Keratinocyte (primary cell): ENCODE data around the gene TTR. TPM values are rescaled to one million over a fixed set of nuclear protein-coding genes. Genes with fewer than 3 reads are reported as not detected.

Experiments used
- DNase-seq: peaks from one replicate; pipeline ENCODE4 v3.0.0-alpha.2; 2011; ENCODE audit warnings: low read depth, missing footprints, low spot score
- FAIRE-seq: peaks from 2 replicates; lab custom pipeline; 2011; peaks lifted over from hg19 to GRCh38; lab: Jason Lieb, UNC
- H2AFZ ChIP-seq: 2 replicates; pipeline ENCODE4 v1.6.0; 2012; ENCODE audit warnings: low read length, control low read depth, inconsistent platforms; ENCODE audit not compliant: control insufficient read depth
- H3K27ac ChIP-seq: 2 replicates; pipeline ENCODE4 v1.5.1; 2011; ENCODE audit warnings: low read length; ENCODE audit not compliant: control insufficient read depth, insufficient read depth
- H3K27me3 ChIP-seq: 3 replicates; pipeline ENCODE4 v1.6.0; 2011; ENCODE audit warnings: low read length; ENCODE audit not compliant: control insufficient read depth, insufficient read depth; ENCODE audit errors: extremely low read depth
- H3K36me3 ChIP-seq, 2 experiments: 2 replicates in 1 of 2; 3 replicates in 1 of 2; pipeline ENCODE4 v1.5.1; 2011; ENCODE audit warnings: low read length in 2 of 2, mild to moderate bottlenecking in 1 of 2; ENCODE audit not compliant: control insufficient read depth in 2 of 2, insufficient read depth in 2 of 2; ENCODE audit errors: extremely low read depth in 1 of 2
- H3K4me1 ChIP-seq: 3 replicates; pipeline ENCODE4 v1.5.1; 2011; ENCODE audit warnings: low read length; ENCODE audit not compliant: control insufficient read depth, insufficient read depth; ENCODE audit errors: extremely low read depth
- H3K4me2 ChIP-seq: 3 replicates; pipeline ENCODE4 v1.6.0; 2011; ENCODE audit warnings: low read depth, low read length; ENCODE audit not compliant: control insufficient read depth, insufficient read depth; ENCODE audit errors: extremely low read depth
- H3K4me3 ChIP-seq, 3 experiments: fragments of 200-600 bp in 1 of 3; sonication (generic) in 1 of 3; 2 replicates in 2 of 3; 3 replicates in 1 of 3; pipeline ENCODE4 v1.5.1; 2011 to 2016; ENCODE audit warnings: low read length in 3 of 3, mild to moderate bottlenecking in 3 of 3, control low read depth in 2 of 3, inconsistent platforms in 1 of 3, low read depth in 1 of 3, mixed read lengths in 1 of 3, mixed run types in 1 of 3, moderate library complexity in 1 of 3; ENCODE audit not compliant: control insufficient read depth in 2 of 3, insufficient read depth in 2 of 3; ENCODE audit errors: extremely low read depth in 1 of 3
- H3K79me2 ChIP-seq: 2 replicates; pipeline ENCODE4 v1.6.0; 2012; ENCODE audit warnings: low read length; ENCODE audit not compliant: control insufficient read depth, insufficient read depth
- H3K9ac ChIP-seq: 3 replicates; pipeline ENCODE4 v1.6.0; 2011; ENCODE audit warnings: low read length; ENCODE audit not compliant: control insufficient read depth, insufficient read depth; ENCODE audit errors: extremely low read depth
- H3K9me1 ChIP-seq: 3 replicates; pipeline ENCODE4 v1.6.0; 2011; ENCODE audit warnings: low read length; ENCODE audit not compliant: control insufficient read depth, insufficient read depth; ENCODE audit errors: extremely low read depth
- H3K9me3 ChIP-seq: 2 replicates; pipeline ENCODE4 v1.5.1; 2012; ENCODE audit warnings: low read depth, low read length; ENCODE audit not compliant: control insufficient read depth
- H4K20me1 ChIP-seq: 3 replicates; pipeline ENCODE4 v1.6.0; 2011; ENCODE audit warnings: low read length; ENCODE audit not compliant: control insufficient read depth, insufficient read depth; ENCODE audit errors: extremely low read depth
- EZH2 ChIP-seq: IDR thresholded peaks from one replicate; pipeline ENCODE4 v1.6.1; 2012; ENCODE audit warnings: inconsistent platforms, mild to moderate bottlenecking, low read length, moderate library complexity
- dilution Hi-C: fragments of 300-500 bp; cut with MboI; formaldehyde crosslinking; loops from one replicate; pipeline ENCODE4 v1.7.0; 2020; ENCODE audit warnings: low sequenced_read_pairs; ENCODE audit not compliant: extremely low pct_ligation_motif_present
- polyA plus RNA-seq, 5 experiments: library from polyadenylated mRNA; depleted of rRNA in 3 of 5; stranded (reverse) in 3 of 5; stranded (forward) in 1 of 5; unstranded in 1 of 5; fragments of >200 nt; gene quantifications; 1 replicate in 1 of 5; 2 replicates in 3 of 5; 3 replicates in 1 of 5; pipeline versions ENCODE4 v1.2.1 to v1.2.3, GENCODE V29; 2011 to 2012; ENCODE audit warnings: missing spikeins in 2 of 5, low read depth in 1 of 5, low replicate concordance in 1 of 5
- TF ChIP-seq, protein P1 (sequence below), 3 experiments: IDR thresholded peaks in 1 of 3; conservative IDR thresholded peaks in 1 of 3; optimal IDR thresholded peaks in 1 of 3; 2 replicates in 2 of 3; 3 replicates in 1 of 3; pipeline versions ENCODE3 to v1.5.1; 2011; ENCODE audit warnings: low read length in 3 of 3, mild to moderate bottlenecking in 3 of 3, moderate library complexity in 2 of 3, control low read depth in 1 of 3, inconsistent platforms in 1 of 3; ENCODE audit not compliant: insufficient read depth in 2 of 3; ENCODE audit errors: extremely low read depth in 1 of 3

The TTR gene
- polyA plus RNA-seq, 1 donor (not counting 4 experiments of a cell fraction or from before 2014, with no cell fraction given), result not detected

DNA sequence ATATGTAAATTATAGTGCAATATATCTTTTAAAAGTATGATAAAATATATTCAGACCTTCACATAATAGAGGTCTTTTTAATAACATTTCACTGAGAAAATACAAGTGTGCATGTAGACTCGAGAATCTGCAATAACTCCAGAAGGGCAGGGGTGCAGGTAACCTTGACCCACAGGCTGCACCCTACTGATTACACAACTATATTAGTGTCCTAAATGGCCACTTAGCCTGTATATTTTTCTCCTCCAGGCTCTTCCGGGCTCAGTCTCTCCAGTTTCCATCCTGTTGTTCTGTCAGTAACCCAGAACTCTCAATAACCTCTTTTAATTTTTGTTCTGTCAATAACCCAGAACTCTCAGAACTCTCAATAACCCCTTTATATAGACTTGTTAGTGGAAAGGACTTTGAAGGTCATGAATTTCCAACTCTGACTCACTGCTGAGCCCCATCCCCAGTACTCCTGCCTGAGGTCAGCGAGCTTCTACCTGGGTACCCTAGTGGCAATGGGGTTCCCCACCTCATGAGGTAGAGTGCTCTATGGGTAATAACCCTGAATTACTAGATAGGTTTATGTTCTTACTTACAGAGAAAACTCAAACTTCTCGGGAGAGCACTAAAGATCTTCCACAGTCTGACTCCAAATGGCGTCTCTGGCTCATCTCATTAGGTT lies 8.4 kb upstream of the TTR start:
- DNase-seq (no peak), FAIRE-seq (no peak)
- H3K9me1 ChIP-seq, result no peaks in the 10 kb centered on the region
- H3K9me3 ChIP-seq, result no peaks in the 10 kb centered on the region
- no peaks in the 10 kb centered on the region for H3K36me3 ChIP-seq
- H3K4me3 ChIP-seq, result no peak overlapping the region
- H4K20me1 ChIP-seq, result no peaks in the 10 kb centered on the region
- H3K4me2 ChIP-seq, result no peak overlapping the region
- no peak for TF ChIP-seq EZH2
- TF ChIP-seq, protein P1, sequence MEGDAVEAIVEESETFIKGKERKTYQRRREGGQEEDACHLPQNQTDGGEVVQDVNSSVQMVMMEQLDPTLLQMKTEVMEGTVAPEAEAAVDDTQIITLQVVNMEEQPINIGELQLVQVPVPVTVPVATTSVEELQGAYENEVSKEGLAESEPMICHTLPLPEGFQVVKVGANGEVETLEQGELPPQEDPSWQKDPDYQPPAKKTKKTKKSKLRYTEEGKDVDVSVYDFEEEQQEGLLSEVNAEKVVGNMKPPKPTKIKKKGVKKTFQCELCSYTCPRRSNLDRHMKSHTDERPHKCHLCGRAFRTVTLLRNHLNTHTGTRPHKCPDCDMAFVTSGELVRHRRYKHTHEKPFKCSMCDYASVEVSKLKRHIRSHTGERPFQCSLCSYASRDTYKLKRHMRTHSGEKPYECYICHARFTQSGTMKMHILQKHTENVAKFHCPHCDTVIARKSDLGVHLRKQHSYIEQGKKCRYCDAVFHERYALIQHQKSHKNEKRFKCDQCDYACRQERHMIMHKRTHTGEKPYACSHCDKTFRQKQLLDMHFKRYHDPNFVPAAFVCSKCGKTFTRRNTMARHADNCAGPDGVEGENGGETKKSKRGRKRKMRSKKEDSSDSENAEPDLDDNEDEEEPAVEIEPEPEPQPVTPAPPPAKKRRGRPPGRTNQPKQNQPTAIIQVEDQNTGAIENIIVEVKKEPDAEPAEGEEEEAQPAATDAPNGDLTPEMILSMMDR (optimal IDR thresholded peaks at IDR 0.05 in 1 of 3, IDR thresholded peaks at IDR 0.05 in 1 of 3, conservative IDR thresholded peaks at IDR 0.05 in 1 of 3; ENCODE audit: extremely low read depth in 1 of 3, insufficient read depth in 2 of 3, low read length in 3 of 3), result no peak
- no peak overlapping the region for H2AFZ ChIP-seq
- dilution Hi-C loops, result no loop called here
- H3K79me2 ChIP-seq, result no peaks in the 10 kb centered on the region
- H3K9ac ChIP-seq, result no peak overlapping the region
- H3K4me1 ChIP-seq, result peaks cover 5% of the 10 kb centered on the region
- no peak overlapping the region for H3K27ac ChIP-seq
- no peaks in the 10 kb centered on the region for H3K27me3 ChIP-seq

DNA sequence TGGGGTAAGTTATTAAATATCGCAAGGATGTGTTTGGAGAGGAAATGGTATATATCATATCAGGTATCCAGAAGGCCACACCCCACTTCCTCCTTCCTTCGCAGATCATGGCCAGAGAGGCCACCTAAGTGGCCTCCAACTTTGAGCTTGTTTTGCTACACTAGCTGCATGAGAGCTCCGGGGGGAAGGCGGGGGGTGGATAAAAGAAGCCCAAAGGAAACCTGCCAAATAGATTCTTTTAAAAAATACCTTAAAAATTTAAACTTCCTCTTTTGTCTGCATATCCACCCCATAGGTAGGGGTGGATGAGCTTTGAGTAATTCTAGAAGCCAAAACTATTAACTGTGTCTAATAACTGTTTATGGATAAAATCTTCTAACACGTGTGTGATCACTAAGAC lies 5.7 kb upstream of the TTR start:
- H2AFZ ChIP-seq, result no peak overlapping the region
- DNase-seq (no peak), FAIRE-seq (no peak)
- H3K4me2 ChIP-seq, result no peak overlapping the region
- no peak for TF ChIP-seq EZH2
- TF ChIP-seq, protein P1 (optimal IDR thresholded peaks at IDR 0.05 in 1 of 3, IDR thresholded peaks at IDR 0.05 in 1 of 3, conservative IDR thresholded peaks at IDR 0.05 in 1 of 3; ENCODE audit: extremely low read depth in 1 of 3, insufficient read depth in 2 of 3, low read length in 3 of 3), result no peak
- no peaks in the 10 kb centered on the region for H3K27me3 ChIP-seq
- no peak overlapping the region for H3K27ac ChIP-seq
- no peak overlapping the region for H3K9ac ChIP-seq
- peaks cover 11% of the 10 kb centered on the region for H3K4me1 ChIP-seq
- H3K4me3 ChIP-seq, result no peak overlapping the region
- dilution Hi-C loops, result no loop called here
- no peaks in the 10 kb centered on the region for H4K20me1 ChIP-seq
- H3K9me3 ChIP-seq, result no peaks in the 10 kb centered on the region
- H3K79me2 ChIP-seq, result no peaks in the 10 kb centered on the region
- H3K36me3 ChIP-seq, result no peaks in the 10 kb centered on the region
- H3K9me1 ChIP-seq, result no peaks in the 10 kb centered on the region
